Peyer's patch (tissue), 4 donors: ENCODE measurements around the gene SCN3A. TPM values are rescaled to one million over a fixed set of nuclear protein-coding genes. Genes with fewer than 3 reads are reported as not detected.

Source experiments
- DNase-seq, 3 donors: peaks; one replicate each; pipeline ENCODE4 v3.0.0-alpha.2; 2017 to 2019
- H3K27ac ChIP-seq, 4 donors: fragments of 200-600 bp; sonication (generic); one replicate each; pipeline ENCODE4 v1.5.1; 2016 to 2019
- H3K27me3 ChIP-seq, 2 donors: fragments of 200-600 bp; sonication (generic); one replicate each; pipeline ENCODE4 v1.5.1; 2019
- H3K36me3 ChIP-seq, 3 donors: fragments of 200-600 bp; sonication (generic); one replicate each; pipeline ENCODE4 v1.5.1; 2016 to 2019
- H3K4me1 ChIP-seq, 4 donors: fragments of 200-600 bp; sonication (generic); one replicate each; pipeline ENCODE4 v1.5.1; 2016 to 2019
- H3K4me3 ChIP-seq, 4 donors: fragments of 200-600 bp; sonication (generic); 1 replicate in 3 of 4; 2 replicates in 1 of 4; pipeline ENCODE4 v1.5.1; 2016 to 2019; ENCODE audit warnings: mild to moderate bottlenecking in 1 of 4
- H3K9me3 ChIP-seq, 4 donors: fragments of 200-600 bp; sonication (generic); one replicate each; pipeline ENCODE4 v1.5.1; 2016 to 2019; ENCODE audit warnings: mild to moderate bottlenecking in 1 of 4
- POLR2A ChIP-seq, 2 donors: fragments of 450-650 bp; IDR thresholded peaks; one replicate each; pipeline ENCODE4 v1.5.1; 2017; ENCODE audit warnings: antibody characterized with exemption in 2 of 2, mild to moderate bottlenecking in 2 of 2, moderate library complexity in 2 of 2
- total RNA-seq, 4 donors: library from RNA; depleted of rRNA; stranded (reverse); fragments of >200 nt; gene quantifications; one replicate each; pipeline ENCODE4 v1.1.0, GENCODE V29; 2016
- TF ChIP-seq, protein P1 (sequence below), 6 experiments: fragments of 450-650 bp in 4 of 6; fragments of 200-600 bp in 2 of 6; sonication (generic) in 1 of 6; IDR thresholded peaks; one replicate each; pipeline ENCODE4 v1.5.1; 2017 to 2019; ENCODE audit warnings: antibody characterized with exemption in 6 of 6, mild to moderate bottlenecking in 3 of 6, moderate library complexity in 1 of 6

Gene SCN3A
- total RNA-seq, 4 donors from 2014 or later = 0.95 to 12.4 (median 1.2) TPM

- H3K4me1 ChIP-seq = no peaks in the 10 kb centered on the region
- H3K4me3 ChIP-seq = no peak overlapping the region
- TF ChIP-seq, protein P1, sequence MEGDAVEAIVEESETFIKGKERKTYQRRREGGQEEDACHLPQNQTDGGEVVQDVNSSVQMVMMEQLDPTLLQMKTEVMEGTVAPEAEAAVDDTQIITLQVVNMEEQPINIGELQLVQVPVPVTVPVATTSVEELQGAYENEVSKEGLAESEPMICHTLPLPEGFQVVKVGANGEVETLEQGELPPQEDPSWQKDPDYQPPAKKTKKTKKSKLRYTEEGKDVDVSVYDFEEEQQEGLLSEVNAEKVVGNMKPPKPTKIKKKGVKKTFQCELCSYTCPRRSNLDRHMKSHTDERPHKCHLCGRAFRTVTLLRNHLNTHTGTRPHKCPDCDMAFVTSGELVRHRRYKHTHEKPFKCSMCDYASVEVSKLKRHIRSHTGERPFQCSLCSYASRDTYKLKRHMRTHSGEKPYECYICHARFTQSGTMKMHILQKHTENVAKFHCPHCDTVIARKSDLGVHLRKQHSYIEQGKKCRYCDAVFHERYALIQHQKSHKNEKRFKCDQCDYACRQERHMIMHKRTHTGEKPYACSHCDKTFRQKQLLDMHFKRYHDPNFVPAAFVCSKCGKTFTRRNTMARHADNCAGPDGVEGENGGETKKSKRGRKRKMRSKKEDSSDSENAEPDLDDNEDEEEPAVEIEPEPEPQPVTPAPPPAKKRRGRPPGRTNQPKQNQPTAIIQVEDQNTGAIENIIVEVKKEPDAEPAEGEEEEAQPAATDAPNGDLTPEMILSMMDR (IDR thresholded peaks at IDR 0.05) = no peak
- TF ChIP-seq POLR2A (IDR thresholded peaks at IDR 0.05) = no peak
- H3K9me3 ChIP-seq = peaks cover 0 to 2% (median 0%) of the 10 kb centered on the region in 4 donors
- no peaks in the 10 kb centered on the region for H3K27me3 ChIP-seq
- no peak for DNase-seq
- H3K36me3 ChIP-seq = no peaks in the 10 kb centered on the region
- H3K27ac ChIP-seq = no peak overlapping the region
These were observed 117.5 kb downstream of the SCN3A start for GRCh38 chr2:165086337-165086736.

GRCh38 chr2:165083326-165083725, 120.5 kb downstream of the SCN3A start:
- no peak for TF ChIP-seq POLR2A (IDR thresholded peaks at IDR 0.05)
- TF ChIP-seq, protein P1 (IDR thresholded peaks at IDR 0.05) = no peak
- DNase-seq = no peak
- H3K4me3 ChIP-seq = no peak overlapping the region

DNA sequence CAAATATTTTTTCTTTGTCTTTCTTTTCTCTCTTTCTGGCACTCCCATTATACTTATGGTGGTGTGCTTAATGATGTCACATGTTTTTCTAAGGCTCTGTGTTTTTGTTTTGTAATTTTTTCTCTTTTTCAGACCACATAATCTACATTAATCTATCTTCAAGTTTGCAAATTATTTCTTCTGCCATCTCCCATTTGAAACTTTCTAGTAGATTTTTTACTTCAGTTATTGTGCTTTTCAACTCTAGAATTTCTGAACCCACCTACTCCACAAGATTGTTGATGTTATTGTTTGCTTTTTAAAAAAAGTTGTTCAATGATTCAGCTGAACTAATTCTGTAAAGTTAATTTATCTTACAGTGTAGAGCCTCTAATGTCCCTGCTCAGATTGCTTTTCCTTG, 121.4 kb downstream of the SCN3A start:
- H3K27ac ChIP-seq = no peak overlapping the region

More at GRCh38 chr2:165083326-165083725, 120.5 kb downstream of the SCN3A start:
- H3K27ac ChIP-seq = no peak overlapping the region
- H3K36me3 ChIP-seq = no peaks in the 10 kb centered on the region
- peaks cover 0 to 2% (median 0%) of the 10 kb centered on the region in 4 donors for H3K9me3 ChIP-seq
- no peaks in the 10 kb centered on the region for H3K27me3 ChIP-seq
- no peaks in the 10 kb centered on the region for H3K4me1 ChIP-seq

DNA sequence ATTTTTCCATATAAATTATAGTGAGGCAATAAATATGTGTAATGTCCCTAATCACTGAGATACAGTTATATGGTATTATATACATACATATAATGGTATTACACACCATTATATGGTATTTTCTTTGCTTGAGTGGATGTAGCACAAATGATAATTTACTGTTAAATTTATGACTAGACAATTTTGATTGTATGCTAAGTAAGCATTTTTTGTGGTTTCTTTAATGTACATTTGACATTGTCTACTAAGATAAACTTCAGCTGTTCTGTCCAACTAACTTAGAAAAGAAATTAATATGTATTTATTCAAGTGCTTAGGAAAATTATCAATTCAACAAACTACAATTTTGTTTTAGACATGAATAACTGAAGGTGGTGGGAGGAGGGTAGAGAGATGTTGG, 122.6 kb downstream of the SCN3A start:
- no peak overlapping the region for H3K4me3 ChIP-seq
- H3K27ac ChIP-seq = no peak overlapping the region
- no peak for DNase-seq
- peaks cover 0 to 2% (median 0%) of the 10 kb centered on the region in 4 donors for H3K9me3 ChIP-seq
- TF ChIP-seq, protein P1 (IDR thresholded peaks at IDR 0.05) = no peak
- TF ChIP-seq POLR2A (IDR thresholded peaks at IDR 0.05) = no peak
- no peaks in the 10 kb centered on the region for H3K4me1 ChIP-seq
- no peaks in the 10 kb centered on the region for H3K27me3 ChIP-seq
- no peaks in the 10 kb centered on the region for H3K36me3 ChIP-seq

More for the DNA sequence above, 121.4 kb downstream of the SCN3A start:
- Histone ChIP-seq H3K4me3 (no peak overlapping the region), H3K9me3 (peaks cover 0 to 2% (median 0%) of the 10 kb centered on the region in 4 donors), H3K27me3 (no peaks in the 10 kb centered on the region), H3K36me3 (no peaks in the 10 kb centered on the region), H3K4me1 (no peaks in the 10 kb centered on the region)
- no peak for DNase-seq
- TF ChIP-seq, protein P1 (IDR thresholded peaks at IDR 0.05) = no peak
- no peak for TF ChIP-seq POLR2A (IDR thresholded peaks at IDR 0.05)

DNA sequence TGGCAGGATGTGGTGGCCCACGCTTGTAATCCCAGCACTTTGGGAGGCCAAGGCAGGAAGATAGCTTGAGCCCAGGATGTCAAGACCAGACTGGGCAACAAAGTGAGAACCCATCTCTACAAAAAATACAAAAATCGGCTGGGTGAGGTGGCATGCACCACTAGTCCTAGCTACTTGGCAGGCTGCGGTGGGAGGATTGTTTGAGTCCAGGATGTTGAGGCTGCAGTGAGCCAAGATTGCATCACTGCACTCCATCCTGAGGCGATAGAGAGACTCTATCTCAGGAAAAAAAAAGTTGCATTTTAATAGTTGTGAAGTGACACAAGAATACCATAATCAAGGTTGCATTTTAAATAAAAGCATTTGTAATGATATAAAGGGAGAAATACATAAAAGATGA, 124.4 kb downstream of the SCN3A start:
- Histone ChIP-seq H3K4me3 (no peak overlapping the region), H3K9me3 (peaks cover 0 to 2% (median 0%) of the 10 kb centered on the region in 4 donors), H3K27me3 (no peaks in the 10 kb centered on the region), H3K27ac (no peak overlapping the region), H3K4me1 (no peaks in the 10 kb centered on the region), H3K36me3 (no peaks in the 10 kb centered on the region)
- TF ChIP-seq POLR2A (IDR thresholded peaks at IDR 0.05) = no peak
- TF ChIP-seq, protein P1 (IDR thresholded peaks at IDR 0.05) = no peak
- no peak for DNase-seq

- Histone ChIP-seq H3K27ac (no peak overlapping the region), H3K4me3 (no peak overlapping the region), H3K36me3 (no peaks in the 10 kb centered on the region), H3K4me1 (no peaks in the 10 kb centered on the region), H3K9me3 (peaks cover 0 to 2% (median 0%) of the 10 kb centered on the region in 4 donors), H3K27me3 (no peaks in the 10 kb centered on the region)
- TF ChIP-seq, protein P1 (IDR thresholded peaks at IDR 0.05) = no peak
- TF ChIP-seq POLR2A (IDR thresholded peaks at IDR 0.05) = no peak
- DNase-seq = no peak
These were observed 124.9 kb downstream of the SCN3A start for GRCh38 chr2:165078913-165079312.
